Erythroblast (primary cell): ENCODE measurements around the gene DHFR.

Experiments used
- GATA1 ChIP-seq: IDR thresholded peaks from 2 replicates; pipeline ENCODE4 v1.6.1; 2011; ENCODE audit warnings: low read depth, mild to moderate bottlenecking, control low read depth, low read length, moderate library complexity
- POLR2A ChIP-seq: IDR thresholded peaks from 2 replicates; pipeline ENCODE4 v1.6.1; 2011; ENCODE audit warnings: mild to moderate bottlenecking, low read length

DNA sequence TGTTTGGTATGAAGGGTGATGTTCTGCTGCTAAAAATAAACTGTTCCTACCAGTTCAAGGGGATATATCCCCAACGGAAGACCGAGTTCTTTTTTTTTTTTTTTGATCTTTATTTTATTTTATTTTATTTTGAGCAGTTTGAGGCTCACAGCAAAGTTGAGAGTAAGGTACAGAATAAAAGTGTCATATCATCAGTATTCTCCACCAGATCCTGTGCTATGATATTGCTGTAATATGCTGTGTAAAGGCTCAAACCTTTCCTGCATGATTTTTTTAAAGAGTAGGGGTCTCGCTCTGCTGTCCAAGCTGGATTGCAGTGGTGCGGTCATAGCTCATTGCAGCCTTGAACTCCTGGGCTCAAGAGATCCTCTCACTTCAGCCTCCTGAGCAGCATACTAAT lies 34.8 kb upstream of the DHFR start:
- TF ChIP-seq POLR2A (no peak), GATA1 (no peak)
